Prostate gland (tissue), 2 donors: ENCODE measurements around the gene GNAZ. TPM values are rescaled to one million over a fixed set of nuclear protein-coding genes. Genes with fewer than 3 reads are reported as not detected.

Source experiments
- DNase-seq: peaks from one replicate; pipeline ENCODE4 v3.0.0-alpha.2; 2019; ENCODE audit warnings: low spot score
- H3K27ac ChIP-seq, 2 donors: fragments of 200-600 bp; sonication (generic); 2 replicates each; pipeline ENCODE4 v1.5.1; 2017 to 2019
- H3K27me3 ChIP-seq: fragments of 200-600 bp; sonication (generic); replicated peaks from 2 replicates; pipeline ENCODE4 v1.5.1; 2019; ENCODE audit not compliant: insufficient read depth
- H3K36me3 ChIP-seq, 2 donors: fragments of 200-600 bp; sonication (generic); 1 replicate in 1 of 2; 2 replicates in 1 of 2; pipeline versions ENCODE4 v1.5.1 to v1.8.1; 2017 to 2019
- H3K4me1 ChIP-seq: fragments of 200-600 bp; sonication (generic); replicated peaks from 2 replicates; pipeline ENCODE4 v1.5.1; 2019
- H3K4me3 ChIP-seq, 2 donors: fragments of 200-600 bp; sonication (generic); 2 replicates each; pipeline ENCODE4 v1.5.1; 2017 to 2019
- H3K9me3 ChIP-seq: fragments of 200-600 bp; sonication (generic); 2 replicates; pipeline ENCODE4 v1.5.1; 2017
- POLR2A ChIP-seq: fragments of 450-650 bp; IDR thresholded peaks from one replicate; pipeline ENCODE4 v1.6.1; 2016; ENCODE audit warnings: antibody characterized with exemption, mild to moderate bottlenecking
- POLR2AphosphoS5 ChIP-seq: sonication (generic); formaldehyde crosslinking; IDR thresholded peaks from one replicate; pipeline ENCODE4 v1.6.1; 2017; ENCODE audit warnings: antibody characterized with exemption
- WGBS: methylation state at CpG from one replicate; pipeline ENCODE4 v1.1.5; 2018; 5-methylcytosine and 5-hydroxymethylcytosine counted together
- intact Hi-C: fragments of 100-400 bp; cut with DNase I; formaldehyde crosslinking; loops from one replicate; pipeline ENCODE4 v1.14.2; 2022
- total RNA-seq, 2 donors: library from RNA; depleted of rRNA; stranded (reverse); fragments of >200 nt; gene quantifications; one replicate each; pipeline ENCODE4 v1.1.0, GENCODE V29; 2016
- TF ChIP-seq, protein P1 (sequence below), 4 experiments: fragments of 200-600 bp in 2 of 4; fragments of 450-650 bp in 2 of 4; sonication (generic) in 2 of 4; IDR thresholded peaks; 1 replicate in 3 of 4; 2 replicates in 1 of 4; pipeline ENCODE4 v1.5.1; 2016 to 2019; ENCODE audit warnings: antibody characterized with exemption in 4 of 4, mild to moderate bottlenecking in 2 of 4, moderate library complexity in 2 of 4

Gene GNAZ
- total RNA-seq, 2 donors from 2014 or later: 5.7 to 22.6 TPM

DNA sequence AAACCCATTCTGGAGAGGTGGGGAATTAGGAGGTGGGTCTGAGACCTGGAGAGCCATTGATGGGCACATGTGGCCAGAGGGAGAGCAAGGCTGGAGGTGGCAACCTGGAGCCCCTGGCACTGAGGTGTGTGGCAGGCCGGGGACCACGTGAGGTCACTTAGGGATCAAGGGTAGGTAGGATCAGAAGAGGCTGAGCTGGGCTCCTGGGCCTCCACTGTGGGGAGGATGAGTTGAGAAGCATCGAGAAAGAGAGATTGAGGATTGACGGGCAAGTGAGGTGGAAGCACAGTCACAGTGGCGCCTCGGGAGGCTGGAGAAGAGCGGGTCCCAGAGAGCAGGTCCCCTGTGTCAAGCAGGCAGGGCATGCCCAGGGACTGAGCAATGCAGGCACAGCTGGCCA is 4.1 kb downstream of the GNAZ start:
- no peaks in the 10 kb centered on the region for H3K36me3 ChIP-seq
- H3K4me3 ChIP-seq: no peak overlapping the region
- H3K4me1 ChIP-seq: peaks cover 11% of the 10 kb centered on the region
- H3K27me3 ChIP-seq: no peaks in the 10 kb centered on the region
- intact Hi-C loops: loop anchor here (5.0 kb wide), 1 partner anchor 48 kb away; no protein-coding TSS in a partner anchor
- H3K9me3 ChIP-seq: no peaks in the 10 kb centered on the region
- DNase-seq: no peak
- TF ChIP-seq, protein P1, sequence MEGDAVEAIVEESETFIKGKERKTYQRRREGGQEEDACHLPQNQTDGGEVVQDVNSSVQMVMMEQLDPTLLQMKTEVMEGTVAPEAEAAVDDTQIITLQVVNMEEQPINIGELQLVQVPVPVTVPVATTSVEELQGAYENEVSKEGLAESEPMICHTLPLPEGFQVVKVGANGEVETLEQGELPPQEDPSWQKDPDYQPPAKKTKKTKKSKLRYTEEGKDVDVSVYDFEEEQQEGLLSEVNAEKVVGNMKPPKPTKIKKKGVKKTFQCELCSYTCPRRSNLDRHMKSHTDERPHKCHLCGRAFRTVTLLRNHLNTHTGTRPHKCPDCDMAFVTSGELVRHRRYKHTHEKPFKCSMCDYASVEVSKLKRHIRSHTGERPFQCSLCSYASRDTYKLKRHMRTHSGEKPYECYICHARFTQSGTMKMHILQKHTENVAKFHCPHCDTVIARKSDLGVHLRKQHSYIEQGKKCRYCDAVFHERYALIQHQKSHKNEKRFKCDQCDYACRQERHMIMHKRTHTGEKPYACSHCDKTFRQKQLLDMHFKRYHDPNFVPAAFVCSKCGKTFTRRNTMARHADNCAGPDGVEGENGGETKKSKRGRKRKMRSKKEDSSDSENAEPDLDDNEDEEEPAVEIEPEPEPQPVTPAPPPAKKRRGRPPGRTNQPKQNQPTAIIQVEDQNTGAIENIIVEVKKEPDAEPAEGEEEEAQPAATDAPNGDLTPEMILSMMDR (IDR thresholded peaks at IDR 0.05): no peak
- no peak for TF ChIP-seq POLR2A
- TF ChIP-seq POLR2AphosphoS5: no peak
- no peak overlapping the region for H3K27ac ChIP-seq
- 94% methylated on average over 7 of the region's 7 CpGs for WGBS

DNA sequence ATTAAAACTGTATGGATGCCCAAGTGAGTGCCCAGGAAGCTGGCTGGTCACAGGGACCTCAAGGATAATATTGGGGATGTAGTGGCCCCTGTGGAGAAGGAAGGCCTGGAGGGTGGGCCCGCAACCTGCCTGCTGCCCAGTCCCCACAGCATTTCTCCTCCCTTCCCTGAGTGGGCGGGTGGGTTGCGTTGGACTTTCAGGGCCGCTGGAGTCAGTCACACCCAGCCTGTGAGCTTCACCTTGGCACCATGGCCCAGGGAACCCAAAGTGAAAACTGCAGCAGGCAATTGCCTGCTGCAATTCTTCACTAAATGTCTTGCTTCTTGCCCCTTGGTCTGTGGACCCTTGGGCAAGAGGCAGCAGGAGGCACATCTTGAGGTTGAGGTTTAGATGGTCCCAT is 4.7 kb downstream of the GNAZ start:
- no peak for DNase-seq
- intact Hi-C loops: no loop called here
- TF ChIP-seq, protein P1 (IDR thresholded peaks at IDR 0.05): no peak
- no peak for TF ChIP-seq POLR2AphosphoS5
- TF ChIP-seq POLR2A: no peak
- no peaks in the 10 kb centered on the region for H3K9me3 ChIP-seq
- 100% methylated on average over 1 of the region's 4 CpGs for WGBS
- peaks cover 7% of the 10 kb centered on the region for H3K4me1 ChIP-seq
- H3K27me3 ChIP-seq: no peaks in the 10 kb centered on the region
- H3K27ac ChIP-seq: no peak overlapping the region
- no peak overlapping the region for H3K4me3 ChIP-seq
- no peaks in the 10 kb centered on the region for H3K36me3 ChIP-seq

DNA sequence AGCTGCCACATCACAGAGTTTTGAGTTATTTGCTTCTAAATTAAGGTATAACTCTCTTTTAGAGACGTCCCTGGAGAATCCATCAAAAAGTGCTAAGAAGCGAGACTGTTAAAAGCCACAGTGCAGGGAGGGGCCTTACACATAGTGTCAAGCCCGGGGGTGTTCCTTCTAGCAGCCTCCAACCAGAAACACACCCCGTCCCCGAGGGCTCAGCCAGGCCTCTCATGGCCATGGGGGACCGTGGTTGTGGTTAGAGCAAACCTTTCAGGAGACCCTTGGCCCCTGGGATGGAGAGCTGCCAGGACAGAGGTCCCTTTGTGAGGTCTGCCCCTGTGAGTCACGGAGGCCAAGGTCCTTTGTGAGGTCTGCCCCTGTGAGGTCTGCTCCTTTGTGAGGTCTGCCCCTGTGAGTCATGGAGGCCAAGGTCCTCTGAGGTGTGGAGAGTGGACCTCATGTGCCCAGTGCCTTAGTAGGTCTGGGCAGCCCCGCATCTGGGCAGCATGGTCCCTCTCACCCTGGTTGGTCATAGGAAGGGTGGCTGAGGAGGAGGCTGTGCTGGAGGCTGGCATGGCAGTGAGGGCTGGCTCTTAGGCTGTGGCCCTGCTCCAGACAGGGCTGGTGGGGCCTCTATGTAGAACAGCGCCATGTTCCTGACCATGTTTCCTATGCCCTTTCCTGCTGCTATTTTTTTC is 5.4 kb downstream of the GNAZ start:
- no peak overlapping the region for H3K4me3 ChIP-seq
- peaks cover 5% of the 10 kb centered on the region for H3K4me1 ChIP-seq
- no peaks in the 10 kb centered on the region for H3K9me3 ChIP-seq
- intact Hi-C loops: no loop called here
- no peaks in the 10 kb centered on the region for H3K27me3 ChIP-seq
- TF ChIP-seq, protein P1 (IDR thresholded peaks at IDR 0.05): no peak
- TF ChIP-seq POLR2A: no peak
- TF ChIP-seq POLR2AphosphoS5: no peak
- DNase-seq: no peak
- WGBS: 91% methylated on average over 9 of the region's 9 CpGs
- no peak overlapping the region for H3K27ac ChIP-seq
- H3K36me3 ChIP-seq: no peaks in the 10 kb centered on the region

DNA sequence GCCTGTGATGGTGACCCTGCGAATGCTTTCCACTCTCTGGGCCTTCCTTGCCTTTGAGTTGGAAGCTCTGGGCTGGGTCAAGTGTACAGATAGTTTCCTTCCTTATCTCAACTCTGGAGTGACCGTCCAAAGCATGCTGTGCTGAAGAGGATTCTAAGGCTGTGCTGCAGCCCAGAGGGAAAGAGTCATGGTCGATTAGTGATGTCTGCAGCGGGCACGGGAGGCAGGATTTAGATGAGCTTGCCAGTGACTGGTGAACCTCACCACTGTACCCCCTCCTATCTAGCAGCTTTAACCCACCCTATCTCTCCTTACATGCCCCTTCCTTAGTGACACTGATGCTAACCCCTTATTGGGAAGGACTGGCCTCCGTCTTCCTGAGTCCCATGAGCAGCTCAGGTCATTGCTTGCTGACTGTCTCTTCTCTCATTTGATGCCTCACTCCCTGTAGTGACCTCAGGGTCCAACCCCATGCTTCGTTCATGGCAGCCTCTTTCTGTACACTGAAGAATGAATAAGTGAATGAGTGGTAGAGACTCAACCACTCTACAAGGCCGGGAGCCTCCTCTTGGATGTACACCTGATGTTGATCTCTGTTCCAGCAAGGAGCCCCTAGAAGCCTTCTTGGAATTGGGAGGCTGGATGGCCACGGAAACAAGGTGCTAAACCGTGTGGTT is 6.7 kb downstream of the GNAZ start:
- intact Hi-C loops: no loop called here
- Histone ChIP-seq H3K4me3 (no peak overlapping the region), H3K4me1 (no peaks in the 10 kb centered on the region), H3K9me3 (no peaks in the 10 kb centered on the region), H3K27me3 (no peaks in the 10 kb centered on the region), H3K27ac (no peak overlapping the region), H3K36me3 (no peaks in the 10 kb centered on the region)
- DNase-seq: no peak
- WGBS: 94% methylated on average over 10 of the region's 10 CpGs
- no peak for TF ChIP-seq POLR2AphosphoS5
- TF ChIP-seq, protein P1 (IDR thresholded peaks at IDR 0.05): no peak
- TF ChIP-seq POLR2A: no peak
